Transverse colon (tissue), 4 donors: Measurements from ENCODE around the gene LY6G6C. TPM values are rescaled to one million over a fixed set of nuclear protein-coding genes. Genes with fewer than 3 reads are reported as not detected.

Experiments used
- DNase-seq: peaks from one replicate; pipeline ENCODE4 v3.0.0-alpha.2; 2019
- H3K27ac ChIP-seq, 4 donors: fragments of 200-600 bp; sonication (generic); 2 replicates each; pipeline ENCODE4 v1.5.1; 2016 to 2018; ENCODE audit warnings: inconsistent platforms in 4 of 4
- H3K27me3 ChIP-seq: fragments of 200-600 bp; sonication (generic); 2 replicates; pipeline ENCODE4 v1.5.1; 2017; ENCODE audit warnings: inconsistent platforms
- H3K36me3 ChIP-seq, 4 donors: fragments of 200-600 bp; sonication (generic); 2 replicates each; pipeline ENCODE4 v1.5.1; 2017 to 2019; ENCODE audit warnings: inconsistent platforms in 4 of 4
- H3K4me1 ChIP-seq, 4 donors: fragments of 200-600 bp; sonication (generic); 2 replicates each; pipeline ENCODE4 v1.5.1; 2017 to 2020; ENCODE audit warnings: inconsistent platforms in 4 of 4
- H3K4me3 ChIP-seq, 4 donors: fragments of 200-600 bp; sonication (generic); 1 replicate in 1 of 4; 2 replicates in 3 of 4; pipeline versions ENCODE4 v1.5.1 to v1.6.1; 2017 to 2019; ENCODE audit warnings: inconsistent platforms in 4 of 4
- H3K9me3 ChIP-seq, 2 donors: fragments of 200-600 bp; sonication (generic); 2 replicates each; pipeline ENCODE4 v1.5.1; 2017 to 2019; ENCODE audit warnings: inconsistent platforms in 2 of 2
- EP300 ChIP-seq: sonication (generic); formaldehyde crosslinking; IDR thresholded peaks from one replicate; pipeline ENCODE4 v1.6.1; 2017; ENCODE audit warnings: antibody characterized with exemption, low read depth
- POLR2A ChIP-seq: fragments of 450-650 bp; IDR thresholded peaks from one replicate; pipeline ENCODE4 v1.6.1; 2016; ENCODE audit warnings: antibody characterized with exemption, mild to moderate bottlenecking, moderate library complexity
- POLR2AphosphoS5 ChIP-seq, 3 donors: sonication (generic); formaldehyde crosslinking; IDR thresholded peaks; one replicate each; pipeline ENCODE4 v1.6.1; 2016; ENCODE audit warnings: antibody characterized with exemption in 3 of 3
- WGBS, 2 donors: methylation state at CpG; one replicate each; pipeline ENCODE4 v1.1.5; 2018; ENCODE audit warnings: low coverage in 1 of 2; 5-methylcytosine and 5-hydroxymethylcytosine counted together
- in situ Hi-C, 4 donors: fragments of 200-750 bp; cut with MboI; loops; one replicate each; pipeline versions ENCODE4 v1.15.0 to v1.15.1; 2017; ENCODE audit warnings: low sequenced_read_pairs in 3 of 4, low pct_ligation_motif_present in 1 of 4, low pct_unique_long_range_greater_than_20kb in 1 of 4
- intact Hi-C: fragments of 100-400 bp; cut with DNase I; formaldehyde crosslinking; loops from one replicate; pipeline ENCODE4 v1.15.1; 2023; ENCODE audit warnings: low total_unique reads
- total RNA-seq, 4 donors: library from RNA; depleted of rRNA; stranded (reverse); fragments of >200 nt; gene quantifications; one replicate each; pipeline ENCODE4 v1.1.0, GENCODE V29; 2016
- TF ChIP-seq, protein P1 (sequence below), 5 experiments: fragments of 200-600 bp in 3 of 5; fragments of 450-650 bp in 2 of 5; sonication (generic) in 3 of 5; IDR thresholded peaks; 1 replicate in 2 of 5; 2 replicates in 3 of 5; pipeline ENCODE4 v1.5.1; 2016 to 2017; ENCODE audit warnings: antibody characterized with exemption in 5 of 5, inconsistent platforms in 3 of 5, mild to moderate bottlenecking in 2 of 5, moderate library complexity in 1 of 5

Gene LY6G6C
- total RNA-seq, 4 donors from 2014 or later: not detected

DNA sequence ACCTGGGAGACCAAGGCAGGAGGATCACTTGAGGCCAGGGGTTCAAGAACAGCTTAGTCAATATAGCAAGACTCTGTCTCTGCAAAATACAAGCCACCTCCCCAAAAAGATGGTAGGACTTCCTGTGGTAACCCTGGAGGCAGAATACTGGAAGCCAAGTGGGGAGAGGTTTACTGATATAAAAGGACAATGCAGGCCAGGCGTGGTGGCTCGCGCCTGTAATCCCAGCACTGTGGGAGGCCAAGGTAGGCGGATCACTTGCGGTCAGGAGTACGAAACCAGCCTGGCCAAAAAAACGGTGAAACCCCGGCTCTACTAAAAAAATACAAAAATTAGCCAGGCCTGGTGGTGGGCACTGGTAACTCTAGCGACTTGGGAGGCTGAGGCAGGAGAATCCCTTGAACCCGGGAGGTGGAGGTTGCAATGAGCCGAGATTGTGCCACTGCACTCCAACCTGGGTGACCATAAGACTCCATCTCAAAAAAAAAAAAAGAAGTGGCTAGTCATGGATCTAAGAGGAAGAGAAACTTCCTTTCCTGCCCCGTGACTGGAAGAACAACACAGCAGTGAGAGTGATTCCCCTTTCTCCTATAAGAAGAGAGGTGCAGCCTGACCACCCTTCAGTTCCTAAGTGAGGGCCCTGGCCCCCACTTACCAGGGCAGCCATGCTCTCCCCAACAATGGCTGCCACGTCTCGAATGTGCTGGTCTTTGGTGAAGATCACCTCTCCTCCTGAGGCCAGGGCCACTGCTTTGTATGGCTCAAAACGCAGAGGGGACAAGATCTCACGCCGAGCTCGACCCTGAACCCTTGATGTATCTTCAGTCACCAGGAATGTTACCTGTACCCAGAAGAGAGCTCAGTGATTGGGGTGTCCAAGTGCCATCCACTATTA is 47.1 kb upstream of the LY6G6C start:
- intact Hi-C loops: no loop called here
- no peak overlapping the region for H3K27ac ChIP-seq

DNA sequence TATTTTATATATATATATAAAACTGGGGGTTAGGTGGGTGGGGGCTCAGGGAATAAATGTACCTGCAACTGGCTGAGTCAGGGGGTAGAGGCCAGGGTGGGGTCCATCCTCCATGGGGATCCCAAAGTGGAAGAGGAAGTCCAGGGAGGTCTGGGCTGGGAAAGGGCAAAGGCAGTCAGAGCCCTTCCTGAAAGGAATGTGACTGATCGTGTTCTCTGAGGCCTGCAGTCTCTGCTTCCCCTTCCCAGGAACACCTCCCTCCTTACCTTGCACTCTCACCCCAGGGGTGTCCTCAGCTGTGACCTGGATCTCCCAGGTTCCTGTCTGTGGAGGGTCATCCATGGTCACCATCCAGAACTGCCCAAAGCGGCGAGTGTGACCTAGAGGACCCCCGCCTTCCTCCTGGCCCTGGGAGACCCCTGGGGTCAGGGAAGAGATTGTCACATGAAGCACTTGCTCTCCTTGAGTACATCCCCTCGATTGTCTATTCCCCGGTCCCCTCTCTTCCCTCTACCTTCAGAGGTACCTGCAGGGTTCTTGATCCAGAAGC is 45.6 kb upstream of the LY6G6C start:
- intact Hi-C loops: no loop called here
- in situ Hi-C loops: loop anchor here in 2 of 4 donors (5.0 to 10.0 kb wide), 2 partner anchors 80 to 82 kb away; partner anchors contain the start of gene LY6G5C (in 1 of the 2)
- Histone ChIP-seq H3K9me3 (no peaks in the 10 kb centered on the region), H3K27ac (no peak overlapping the region), H3K27me3 (no peaks in the 10 kb centered on the region), H3K4me1 (peaks cover 0 to 16% (median 8%) of the 10 kb centered on the region in 4 donors), H3K36me3 (no peaks in the 10 kb centered on the region), H3K4me3 (no peak overlapping the region)
- 85% methylated on average over 6 of the region's 6 CpGs; no CpG with 5 or more reads in 1 of the 2 donors for WGBS, 2 donors
- DNase-seq: no peak
- TF ChIP-seq EP300: no peak
- no peak for TF ChIP-seq POLR2AphosphoS5 (IDR thresholded peaks at IDR 0.05)
- TF ChIP-seq, protein P1, sequence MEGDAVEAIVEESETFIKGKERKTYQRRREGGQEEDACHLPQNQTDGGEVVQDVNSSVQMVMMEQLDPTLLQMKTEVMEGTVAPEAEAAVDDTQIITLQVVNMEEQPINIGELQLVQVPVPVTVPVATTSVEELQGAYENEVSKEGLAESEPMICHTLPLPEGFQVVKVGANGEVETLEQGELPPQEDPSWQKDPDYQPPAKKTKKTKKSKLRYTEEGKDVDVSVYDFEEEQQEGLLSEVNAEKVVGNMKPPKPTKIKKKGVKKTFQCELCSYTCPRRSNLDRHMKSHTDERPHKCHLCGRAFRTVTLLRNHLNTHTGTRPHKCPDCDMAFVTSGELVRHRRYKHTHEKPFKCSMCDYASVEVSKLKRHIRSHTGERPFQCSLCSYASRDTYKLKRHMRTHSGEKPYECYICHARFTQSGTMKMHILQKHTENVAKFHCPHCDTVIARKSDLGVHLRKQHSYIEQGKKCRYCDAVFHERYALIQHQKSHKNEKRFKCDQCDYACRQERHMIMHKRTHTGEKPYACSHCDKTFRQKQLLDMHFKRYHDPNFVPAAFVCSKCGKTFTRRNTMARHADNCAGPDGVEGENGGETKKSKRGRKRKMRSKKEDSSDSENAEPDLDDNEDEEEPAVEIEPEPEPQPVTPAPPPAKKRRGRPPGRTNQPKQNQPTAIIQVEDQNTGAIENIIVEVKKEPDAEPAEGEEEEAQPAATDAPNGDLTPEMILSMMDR (IDR thresholded peaks at IDR 0.05): no peak
- TF ChIP-seq POLR2A: no peak

More for the DNA sequence above, 47.1 kb upstream of the LY6G6C start:
- TF ChIP-seq, protein P1 (IDR thresholded peaks at IDR 0.05): no peak
- TF ChIP-seq EP300 (no peak), POLR2A (no peak), POLR2AphosphoS5 (IDR thresholded peaks at IDR 0.05) (no peak)
- in situ Hi-C loops: loop anchor here in 2 of 4 donors (5.0 to 10.0 kb wide), 2 partner anchors 81 to 84 kb away; partner anchors contain the start of gene LY6G5C (in 1 of the 2)
- Histone ChIP-seq H3K36me3 (no peaks in the 10 kb centered on the region), H3K4me3 (no peak overlapping the region), H3K4me1 (peaks cover 0 to 17% (median 8%) of the 10 kb centered on the region in 4 donors), H3K27me3 (no peaks in the 10 kb centered on the region), H3K9me3 (no peaks in the 10 kb centered on the region)
- 84 to 94% methylated on average over 8 to 18 of the region's 18 CpGs for WGBS, 2 donors
- no peak for DNase-seq

DNA sequence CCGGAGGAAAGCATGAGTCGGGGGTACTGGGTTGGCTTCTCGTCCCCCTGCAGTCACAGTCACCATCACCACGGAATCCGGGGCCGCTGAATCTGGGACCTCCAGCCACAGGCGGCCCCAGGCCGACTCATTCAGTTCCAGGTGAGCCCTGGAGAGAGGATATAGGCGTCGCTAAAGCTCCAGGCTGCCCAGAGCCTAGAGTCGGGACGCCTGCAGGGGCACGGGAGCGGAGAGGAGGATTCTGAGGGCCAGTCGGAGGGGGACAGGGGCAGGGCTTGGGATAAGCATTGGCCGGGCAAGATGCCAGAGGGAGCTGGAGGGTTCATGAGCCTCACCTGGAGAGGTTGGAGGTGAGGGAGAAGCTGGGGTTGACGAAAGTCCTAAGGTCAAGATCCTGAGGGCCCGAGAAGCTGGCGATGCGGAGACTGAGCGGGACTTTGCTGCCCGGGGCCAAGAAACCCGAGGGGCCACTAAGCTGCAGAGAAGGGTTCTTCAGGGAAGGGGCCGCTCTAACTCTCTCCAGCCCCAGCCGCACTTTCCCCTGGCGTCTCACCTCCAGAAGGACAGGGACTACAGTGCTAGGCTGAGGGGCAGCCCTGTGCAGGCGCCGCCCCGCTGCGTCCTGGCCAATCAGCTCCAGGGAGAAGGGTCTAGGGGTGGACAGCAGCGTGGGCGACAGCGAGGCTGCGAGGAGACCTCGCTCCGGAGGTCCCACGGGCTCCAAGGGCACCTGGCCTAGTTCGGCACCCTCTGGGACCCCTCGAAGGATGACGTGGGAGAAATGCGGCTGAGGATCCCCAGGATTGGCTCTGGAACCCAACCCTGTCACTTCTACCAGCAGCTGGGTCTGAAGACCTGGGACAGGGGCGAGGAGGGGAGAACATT is 44.6 kb upstream of the LY6G6C start:
- no peak for DNase-seq
- H3K27ac ChIP-seq: no peak overlapping the region
- WGBS, 2 donors: 52 to 67% methylated on average over 11 to 42 of the region's 42 CpGs

More for the DNA sequence above, 44.6 kb upstream of the LY6G6C start:
- Histone ChIP-seq H3K4me1 (peaks cover 0 to 15% (median 8%) of the 10 kb centered on the region in 4 donors), H3K36me3 (no peaks in the 10 kb centered on the region), H3K27me3 (no peaks in the 10 kb centered on the region), H3K4me3 (peak overlapping the region in 2 of 4 donors; percentile 6 to 19), H3K9me3 (no peaks in the 10 kb centered on the region)
- in situ Hi-C loops: loop anchor here in 2 of 4 donors (5.0 to 10.0 kb wide), 2 partner anchors 79 to 81 kb away; partner anchors contain the start of gene LY6G5C (in 1 of the 2)
- TF ChIP-seq POLR2A (no peak), EP300 (no peak), POLR2AphosphoS5 (IDR thresholded peaks at IDR 0.05) (no peak)
- TF ChIP-seq, protein P1 (IDR thresholded peaks at IDR 0.05): no peak
- intact Hi-C loops: no loop called here
